Right lung (tissue), 5 donors: Measurements from ENCODE around the gene SYT9. TPM values are rescaled to one million over a fixed set of nuclear protein-coding genes. Genes with fewer than 3 reads are reported as not detected.

Source experiments
- DNase-seq, 2 donors: peaks; one replicate each; pipeline ENCODE4 v3.0.0-alpha.2; 2013
- polyA plus RNA-seq, 5 donors: library from polyadenylated mRNA; unstranded; fragments of 120-200 nt; gene quantifications; one replicate each; pipeline versions ENCODE4 v1.2.1 to v1.2.3, GENCODE V29; 2013; ENCODE audit warnings: inconsistent platforms in 1 of 5, low replicate concordance in 1 of 5; ENCODE audit not compliant: insufficient read length in 5 of 5, insufficient read depth in 1 of 5

The SYT9 gene
- polyA plus RNA-seq, 5 donors: 0.12 to 0.16 (median 0.14) TPM

DNA sequence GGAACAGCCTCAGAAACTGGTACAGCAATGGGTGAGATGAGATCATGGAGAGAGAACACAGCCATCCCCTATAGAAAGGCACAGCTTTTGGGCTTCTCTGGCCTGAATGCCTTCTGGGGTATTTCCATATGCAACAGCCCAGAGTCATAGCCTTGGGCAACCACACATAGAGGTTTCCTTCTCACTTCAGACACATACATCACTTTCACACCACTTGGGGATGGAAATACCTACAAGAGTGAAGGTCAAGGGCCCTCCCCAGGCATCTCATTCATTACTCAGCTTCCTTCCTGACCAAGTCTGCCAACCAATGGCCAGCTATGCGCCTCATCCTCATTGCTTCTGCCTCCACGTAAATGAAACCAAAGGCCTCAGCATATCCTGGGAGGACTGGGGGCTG is 215.9 kb downstream of the SYT9 start:
- DNase-seq: no peak

DNA sequence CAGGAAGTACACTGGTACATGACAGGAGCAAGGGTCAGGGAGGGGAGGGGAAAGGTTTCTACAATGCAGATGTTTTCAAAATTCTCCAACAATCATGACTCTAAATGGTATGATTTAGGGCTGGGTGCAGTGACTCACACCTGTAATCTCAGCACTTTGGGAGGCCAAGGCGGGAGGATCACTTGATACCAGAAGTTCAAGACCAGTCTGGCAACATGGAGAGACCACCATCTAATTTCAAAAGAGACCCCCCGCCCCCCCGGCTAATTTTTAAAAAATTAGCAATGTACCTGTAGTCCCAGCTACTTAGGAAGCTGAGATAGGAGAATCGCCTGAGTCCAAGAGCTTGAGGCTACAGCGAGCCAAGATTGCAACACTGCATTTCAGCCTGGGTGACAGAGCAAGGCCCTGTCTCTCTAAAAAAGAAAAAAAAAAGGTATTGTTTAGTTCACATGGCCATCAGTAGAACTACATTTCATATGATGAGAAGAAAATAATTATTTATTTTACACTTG is 217.7 kb downstream of the SYT9 start:
- DNase-seq: no peak

- DNase-seq: no peak
Measured at GRCh38 chr11:7471071-7471470, 219.4 kb downstream of the SYT9 start.

DNA sequence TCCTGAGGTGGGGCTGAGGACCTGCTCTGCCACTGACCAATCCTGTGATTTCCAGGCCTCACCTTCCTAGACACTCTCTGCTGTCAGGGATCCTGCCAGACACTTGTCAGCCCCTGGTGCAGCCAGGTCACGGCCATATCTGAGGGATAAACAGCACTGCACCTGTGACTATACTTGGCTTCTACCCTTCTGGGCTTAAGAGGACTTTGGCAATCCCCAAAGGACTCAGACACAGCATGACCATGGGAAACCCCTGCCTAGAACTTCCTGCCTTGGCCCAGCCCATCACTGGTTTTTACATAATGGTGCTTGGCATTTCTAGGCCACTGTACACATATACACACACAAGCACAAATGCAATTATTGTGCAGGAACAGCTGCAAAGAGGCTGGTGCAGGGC is 222.0 kb downstream of the SYT9 start:
- DNase-seq: no peak

- DNase-seq: peak in 1 of 2 donors; percentile 23
Measured at GRCh38 chr11:7480113-7480512, 228.4 kb downstream of the SYT9 start.

DNA sequence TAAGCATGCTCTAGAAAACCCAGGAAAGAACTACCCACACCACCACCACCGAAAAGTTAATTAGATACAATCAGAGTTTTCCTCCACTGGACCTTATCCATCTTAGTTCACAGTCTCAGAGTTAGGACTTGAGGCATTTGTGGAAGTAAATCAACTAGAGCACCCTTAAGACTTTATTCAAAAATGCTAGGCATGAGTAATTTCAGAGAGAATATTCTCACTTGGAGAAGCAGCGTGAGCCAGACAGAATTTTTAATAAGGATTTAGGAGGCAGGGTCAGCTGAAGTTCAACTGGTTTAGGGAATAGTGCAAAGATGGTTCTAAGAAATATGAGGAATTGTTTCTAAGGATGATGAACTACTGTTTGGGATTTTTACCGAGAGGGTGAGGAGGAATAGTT is 232.4 kb downstream of the SYT9 start:
- no peak for DNase-seq

DNA sequence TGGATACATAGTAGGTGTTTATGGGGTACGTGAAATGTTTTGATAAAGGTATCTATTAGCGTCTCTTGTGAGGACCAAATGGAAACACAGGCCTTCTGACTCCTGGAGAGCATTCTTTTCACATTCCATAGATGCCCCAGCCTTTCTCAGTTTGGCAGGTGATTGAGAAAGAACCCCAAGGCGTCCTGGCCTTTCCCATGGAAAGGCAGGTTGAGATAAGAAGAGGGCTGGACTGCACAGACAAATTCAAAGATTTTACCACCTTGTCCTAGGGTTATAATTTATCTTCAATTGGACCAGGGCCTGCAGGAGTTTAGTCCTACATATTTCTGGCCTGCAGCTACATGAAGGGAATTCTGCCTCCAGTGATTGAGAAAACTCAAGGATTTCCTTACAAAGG is 232.9 kb downstream of the SYT9 start:
- no peak for DNase-seq

- DNase-seq: peak; percentile 67 to 75
Measured at GRCh38 chr11:7485186-7486097, 233.7 kb downstream of the SYT9 start, which contains the start of gene OLFML1. TSS of gene OLFML1 (plus strand) at chr11:7485506. CDS start at chr11:7485876, 370 bp downstream.

DNA sequence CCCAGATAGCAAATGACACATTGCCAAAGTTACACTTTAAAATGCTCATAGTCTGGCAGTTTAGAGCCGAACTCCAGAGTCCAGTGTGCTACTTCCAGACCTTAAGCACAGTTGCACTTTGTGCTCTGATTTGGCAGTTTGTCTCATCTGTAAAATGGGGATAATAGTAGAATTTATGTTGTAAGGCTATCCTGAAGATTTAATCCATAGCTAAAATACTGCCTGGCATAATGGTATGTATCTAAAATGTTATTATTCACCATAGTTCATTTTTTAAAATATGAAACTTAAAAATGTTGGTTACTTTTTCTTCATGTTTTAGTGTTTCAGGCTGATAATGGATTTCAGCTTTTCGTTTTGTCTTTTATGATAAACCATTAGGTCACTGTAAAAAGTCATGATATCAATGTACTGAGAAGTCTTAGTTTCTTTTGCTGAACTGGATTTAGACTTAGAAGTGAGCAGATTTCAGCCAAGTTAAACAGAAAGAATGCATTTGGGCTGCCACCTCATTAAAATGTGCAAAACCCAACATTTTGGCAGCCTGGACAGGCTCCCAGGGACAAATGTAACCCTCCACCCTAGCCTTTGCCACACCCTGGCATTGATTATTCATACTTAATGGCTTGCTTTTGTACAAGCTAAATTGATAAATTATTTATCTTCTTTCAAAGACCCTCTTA is 234.5 kb downstream of the SYT9 start:
- DNase-seq: peak; percentile 21 to 23

DNA sequence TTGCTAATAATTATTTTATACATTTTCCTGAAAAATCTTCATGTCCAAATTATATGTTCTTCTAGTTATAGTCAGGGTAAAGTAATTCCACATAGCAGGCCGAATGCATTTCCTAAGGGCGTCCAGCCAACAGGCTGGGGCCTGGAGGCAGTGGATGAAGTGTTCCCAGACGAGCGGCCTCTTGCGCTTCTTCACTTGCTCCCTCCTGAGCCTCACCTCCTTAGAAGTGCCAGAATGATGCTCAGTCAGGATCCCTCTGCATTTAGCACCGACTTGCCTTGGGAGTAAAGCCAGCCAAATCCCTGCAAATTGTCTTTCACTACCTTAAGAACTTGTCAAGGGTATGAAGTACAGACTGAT is 235.1 kb downstream of the SYT9 start:
- DNase-seq: peak; percentile 42 to 45

- no peak for DNase-seq
Measured at GRCh38 chr11:7487360-7487759, 235.7 kb downstream of the SYT9 start.

GRCh38 chr11:7488681-7489080 is 237.0 kb downstream of the SYT9 start:
- no peak for DNase-seq

GRCh38 chr11:7489376-7489775 is 237.7 kb downstream of the SYT9 start:
- DNase-seq: no peak

- no peak for DNase-seq
Measured at GRCh38 chr11:7490054-7490453, 238.3 kb downstream of the SYT9 start.

- DNase-seq: no peak
Measured at GRCh38 chr11:7490535-7490934, 238.8 kb downstream of the SYT9 start.

GRCh38 chr11:7492253-7492652 is 240.5 kb downstream of the SYT9 start:
- no peak for DNase-seq

GRCh38 chr11:7493670-7494069 is 242.0 kb downstream of the SYT9 start:
- no peak for DNase-seq

DNA sequence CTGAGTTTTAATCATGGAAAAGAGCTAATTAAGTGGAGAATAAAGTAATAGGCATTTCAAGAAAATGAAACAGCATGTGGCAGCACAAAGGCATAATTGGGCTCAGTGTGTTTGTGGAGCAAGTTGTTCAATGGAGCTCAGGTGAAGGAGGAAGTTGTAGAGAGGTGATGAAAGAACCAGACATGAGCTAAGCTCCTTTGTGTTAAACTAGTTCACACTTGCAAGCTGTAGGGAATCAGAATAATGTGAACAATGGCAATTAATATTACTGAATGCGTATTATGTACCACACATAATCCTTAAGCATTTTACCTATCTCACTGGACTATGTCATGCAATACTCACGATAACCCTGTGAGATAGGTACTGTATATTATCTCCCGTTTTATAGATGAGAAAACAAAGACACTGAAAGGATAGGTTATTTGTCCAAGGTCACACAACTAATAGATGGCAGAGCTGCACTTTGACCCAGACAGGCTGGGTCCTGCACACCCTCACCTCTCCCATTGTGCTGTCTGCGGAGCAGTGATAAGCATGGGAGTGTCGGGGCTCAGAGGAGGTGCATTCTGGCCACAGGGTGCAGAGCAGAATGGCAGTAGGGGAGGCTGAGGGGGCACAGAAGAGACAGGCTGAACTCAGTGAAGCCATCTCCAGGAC is 242.5 kb downstream of the SYT9 start:
- no peak for DNase-seq

- no peak for DNase-seq
Measured at GRCh38 chr11:7495882-7496551, 244.3 kb downstream of the SYT9 start.

DNA sequence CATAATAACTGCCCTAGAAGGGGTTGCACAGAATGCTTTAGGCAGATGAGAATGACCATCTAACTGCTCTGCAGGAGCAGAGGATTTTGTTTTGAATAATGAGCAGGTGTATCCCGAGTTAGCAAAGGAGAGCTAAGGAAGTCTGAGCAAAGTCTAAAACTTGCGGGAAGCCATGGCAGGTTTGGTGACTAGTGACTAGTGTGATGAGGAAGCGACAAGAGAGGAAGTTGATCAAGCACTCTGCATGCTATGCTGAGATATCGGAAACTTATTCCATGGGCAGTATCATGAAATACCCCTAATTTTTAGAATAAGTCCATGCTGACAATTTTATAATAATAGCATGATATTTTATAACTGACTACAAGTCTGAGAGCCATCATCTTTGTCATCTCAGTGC is 246.5 kb downstream of the SYT9 start:
- no peak for DNase-seq

- no peak for DNase-seq
Measured at GRCh38 chr11:7499081-7499480, 247.4 kb downstream of the SYT9 start.

GRCh38 chr11:7500251-7500650 is 248.5 kb downstream of the SYT9 start:
- no peak for DNase-seq
